Activated CD8-positive, alpha-beta T cell treated with anti-CD3 and anti-CD28 coated beads for 36 hours (primary cell): ENCODE measurements around the gene ERCC8. TPM values are rescaled to one million over a fixed set of nuclear protein-coding genes. Genes with fewer than 3 reads are reported as not detected.
A peak's percentile ranks its signal among the peaks of the same experiment; 100 is the strongest.

ENCODE experiments used
- ATAC-seq: fragments of 200-7000 bp; cut with Tn5 transposase; one replicate; pipeline ENCODE4 v1.10.0; 2021; ENCODE audit warnings: mild to moderate bottlenecking, moderate library complexity
- CTCF ChIA-PET: fragments of 350-600 bp; sonication (Branson Sonifier 250); formaldehyde crosslinking; loops from one replicate; lab custom pipeline; 2021; ENCODE audit warnings: antibody characterized with exemption; lab: Charles Lee
- POLR2A ChIA-PET: fragments of 350-600 bp; sonication (Branson Sonifier 250); formaldehyde crosslinking; loops from one replicate; lab custom pipeline; 2021; ENCODE audit warnings: antibody characterized with exemption; lab: Charles Lee
- DNase-seq: peaks from one replicate; pipeline ENCODE4 v3.0.0-alpha.2; 2020
- H3K27ac Mint-ChIP-seq: one replicate; pipeline ENCODE4 v1.8.0; 2021; ENCODE audit warnings: mild to moderate bottlenecking, mixed read lengths
- H3K27me3 Mint-ChIP-seq: one replicate; pipeline ENCODE4 v1.8.0; 2021; ENCODE audit warnings: mixed read lengths
- H3K36me3 Mint-ChIP-seq: one replicate; pipeline ENCODE4 v1.8.0; 2021; ENCODE audit warnings: low read depth, mixed read lengths
- H3K4me1 Mint-ChIP-seq: one replicate; pipeline ENCODE4 v1.8.0; 2021; ENCODE audit warnings: low read depth, mixed read lengths
- H3K4me3 Mint-ChIP-seq: one replicate; pipeline ENCODE4 v1.8.0; 2021; ENCODE audit warnings: mild to moderate bottlenecking, moderate library complexity, mixed read lengths
- H3K9me3 Mint-ChIP-seq: one replicate; pipeline ENCODE4 v1.8.0; 2021; ENCODE audit warnings: mixed read lengths
- intact Hi-C: fragments of 100-400 bp; cut with micrococcal nuclease; formaldehyde crosslinking; loops from one replicate; pipeline ENCODE4 v1.10.0; 2022
- total RNA-seq, 2 experiments: library from RNA; stranded (reverse); gene quantifications; one replicate each; pipeline ENCODE4 v1.2.3, GENCODE V29; 2021
- TF ChIP-seq, protein P1 (sequence below): fragments of 200-600 bp; IDR thresholded peaks from one replicate; pipeline ENCODE4 v1.8.0; 2022; ENCODE audit warnings: antibody characterized with exemption, mild to moderate bottlenecking

The ERCC8 gene
- total RNA-seq, 2 experiments from 2014 or later, result 10.8 to 11.7 TPM

- Mint-ChIP-seq H3K9me3 (no peaks in the 10 kb centered on the region), H3K27me3 (peaks cover 11% of the 10 kb centered on the region), H3K36me3 (no peaks in the 10 kb centered on the region), H3K4me1 (no peaks in the 10 kb centered on the region), H3K4me3 (no peak overlapping the region), H3K27ac (no peak overlapping the region)
- intact Hi-C loops, result no loop called here
- ChIA-PET POLR2A (no interaction called here), CTCF (no interaction called here)
- no peak for ATAC-seq
- TF ChIP-seq, protein P1, sequence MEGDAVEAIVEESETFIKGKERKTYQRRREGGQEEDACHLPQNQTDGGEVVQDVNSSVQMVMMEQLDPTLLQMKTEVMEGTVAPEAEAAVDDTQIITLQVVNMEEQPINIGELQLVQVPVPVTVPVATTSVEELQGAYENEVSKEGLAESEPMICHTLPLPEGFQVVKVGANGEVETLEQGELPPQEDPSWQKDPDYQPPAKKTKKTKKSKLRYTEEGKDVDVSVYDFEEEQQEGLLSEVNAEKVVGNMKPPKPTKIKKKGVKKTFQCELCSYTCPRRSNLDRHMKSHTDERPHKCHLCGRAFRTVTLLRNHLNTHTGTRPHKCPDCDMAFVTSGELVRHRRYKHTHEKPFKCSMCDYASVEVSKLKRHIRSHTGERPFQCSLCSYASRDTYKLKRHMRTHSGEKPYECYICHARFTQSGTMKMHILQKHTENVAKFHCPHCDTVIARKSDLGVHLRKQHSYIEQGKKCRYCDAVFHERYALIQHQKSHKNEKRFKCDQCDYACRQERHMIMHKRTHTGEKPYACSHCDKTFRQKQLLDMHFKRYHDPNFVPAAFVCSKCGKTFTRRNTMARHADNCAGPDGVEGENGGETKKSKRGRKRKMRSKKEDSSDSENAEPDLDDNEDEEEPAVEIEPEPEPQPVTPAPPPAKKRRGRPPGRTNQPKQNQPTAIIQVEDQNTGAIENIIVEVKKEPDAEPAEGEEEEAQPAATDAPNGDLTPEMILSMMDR, result no peak
- no peak for DNase-seq
Observed at GRCh38 chr5:60836131-60836530, 108.7 kb downstream of the ERCC8 start.

GRCh38 chr5:60835554-60835953 is 109.3 kb downstream of the ERCC8 start:
- Mint-ChIP-seq H3K27me3 (peaks cover 10% of the 10 kb centered on the region), H3K36me3 (no peaks in the 10 kb centered on the region), H3K27ac (no peak overlapping the region), H3K4me1 (no peaks in the 10 kb centered on the region), H3K9me3 (no peaks in the 10 kb centered on the region), H3K4me3 (no peak overlapping the region)
- TF ChIP-seq, protein P1, result no peak
- POLR2A ChIA-PET, result no interaction called here
- intact Hi-C loops, result no loop called here
- CTCF ChIA-PET, result no interaction called here
- DNase-seq, result no peak
- ATAC-seq, result no peak

DNA sequence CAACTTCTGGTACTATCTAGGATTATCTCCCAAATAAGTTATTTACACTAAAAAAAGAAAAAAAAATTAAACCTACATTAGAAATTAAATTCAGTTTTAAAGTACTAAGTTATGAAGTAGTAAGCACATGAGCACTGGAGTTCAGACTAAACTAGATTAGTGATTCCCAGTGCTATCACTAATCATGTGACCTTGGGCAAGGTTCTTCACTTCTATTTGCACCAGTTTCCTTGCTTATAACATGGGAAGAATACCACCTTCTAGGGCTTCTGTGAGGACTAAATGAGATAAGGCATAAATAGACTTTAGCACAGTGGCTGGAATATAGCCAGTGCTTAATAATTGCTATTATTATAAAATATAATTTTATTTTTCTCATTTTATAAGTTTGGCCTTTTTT is 111.3 kb downstream of the ERCC8 start:
- Mint-ChIP-seq H3K4me1 (no peaks in the 10 kb centered on the region), H3K36me3 (no peaks in the 10 kb centered on the region), H3K4me3 (no peak overlapping the region), H3K27ac (no peak overlapping the region), H3K9me3 (no peaks in the 10 kb centered on the region), H3K27me3 (peaks cover 1% of the 10 kb centered on the region)
- TF ChIP-seq, protein P1, result no peak
- POLR2A ChIA-PET, result no interaction called here
- DNase-seq (no peak), ATAC-seq (no peak)
- intact Hi-C loops, result no loop called here
- CTCF ChIA-PET, result no interaction called here

- no peak for ATAC-seq
- Mint-ChIP-seq H3K4me1 (no peaks in the 10 kb centered on the region), H3K27ac (no peak overlapping the region), H3K9me3 (no peaks in the 10 kb centered on the region), H3K36me3 (no peaks in the 10 kb centered on the region), H3K4me3 (no peak overlapping the region), H3K27me3 (peaks cover 5% of the 10 kb centered on the region)
- CTCF ChIA-PET, result no interaction called here
- intact Hi-C loops, result no loop called here
- DNase-seq, result no peak
- TF ChIP-seq, protein P1, result no peak
- POLR2A ChIA-PET, result no interaction called here
Observed at GRCh38 chr5:60830581-60831127, 114.2 kb downstream of the ERCC8 start.

- H3K27me3 Mint-ChIP-seq, result peaks cover 5% of the 10 kb centered on the region
- no peaks in the 10 kb centered on the region for H3K36me3 Mint-ChIP-seq
- intact Hi-C loops, result no loop called here
- no peak overlapping the region for H3K4me3 Mint-ChIP-seq
- ChIA-PET POLR2A (no interaction called here), CTCF (no interaction called here)
- no peak overlapping the region for H3K27ac Mint-ChIP-seq
- no peaks in the 10 kb centered on the region for H3K4me1 Mint-ChIP-seq
- TF ChIP-seq, protein P1, result no peak
- no peaks in the 10 kb centered on the region for H3K9me3 Mint-ChIP-seq
- ATAC-seq (peak; percentile 55), DNase-seq (no peak)
Observed at GRCh38 chr5:60829490-60830266, 115.2 kb downstream of the ERCC8 start.
